ENCODE data around the gene CC2D2A. TPM values are rescaled to one million over a fixed set of nuclear protein-coding genes. Genes with fewer than 3 reads are reported as not detected.

The CC2D2A gene
- total RNA-seq: 15.2 and 15.8 TPM in 2 replicates

GRCh38 chr4:15469402-15470127 is at the start of gene CC2D2A:
CC2D2A (plus strand) TSS chr4:15469882; CDS start chr4:15475933, 6,051 bp downstream.
- H3K4me3 ChIP-seq (ENCODE audit: low read depth, low read length): peak within 1 kb of the TSS; percentile 71
- no peak for DNase-seq (ENCODE audit: low read depth)
- no peak for TF ChIP-seq CTCF (conservative IDR thresholded peaks at IDR 0.05; ENCODE audit: low read depth, low read length)

- no peak for DNase-seq (ENCODE audit: low read depth)
- no peak overlapping the region for H3K4me3 ChIP-seq (ENCODE audit: low read depth, low read length)
- TF ChIP-seq CTCF (conservative IDR thresholded peaks at IDR 0.05; ENCODE audit: low read depth, low read length): no peak
Measured at GRCh38 chr4:15420642-15421041, 49.0 kb upstream of the CC2D2A start.

- DNase-seq (ENCODE audit: low read depth): no peak
- no peak overlapping the region for H3K4me3 ChIP-seq (ENCODE audit: low read depth, low read length)
- no peak for TF ChIP-seq CTCF (conservative IDR thresholded peaks at IDR 0.05; ENCODE audit: low read depth, low read length)
Measured at GRCh38 chr4:15423285-15423711, 46.4 kb upstream of the CC2D2A start.

GRCh38 chr4:15425520-15425919 is 44.2 kb upstream of the CC2D2A start:
- no peak for TF ChIP-seq CTCF (conservative IDR thresholded peaks at IDR 0.05; ENCODE audit: low read depth, low read length)
- no peak for DNase-seq (ENCODE audit: low read depth)
- H3K4me3 ChIP-seq (ENCODE audit: low read depth, low read length): no peak overlapping the region

GRCh38 chr4:15427161-15427560 is 42.5 kb upstream of the CC2D2A start:
- DNase-seq (ENCODE audit: low read depth): no peak
- no peak overlapping the region for H3K4me3 ChIP-seq (ENCODE audit: low read depth, low read length)
- no peak for TF ChIP-seq CTCF (conservative IDR thresholded peaks at IDR 0.05; ENCODE audit: low read depth, low read length)

GRCh38 chr4:15427701-15428100 is 42.0 kb upstream of the CC2D2A start, which contains the start of gene C1QTNF7:
C1QTNF7 (plus strand) TSS chr4:15428033; CDS start chr4:15435744, 7,711 bp downstream.
- H3K4me3 ChIP-seq (ENCODE audit: low read depth, low read length): no peak within 1 kb of the TSS
- no peak for DNase-seq (ENCODE audit: low read depth)
- no peak for TF ChIP-seq CTCF (conservative IDR thresholded peaks at IDR 0.05; ENCODE audit: low read depth, low read length)

GRCh38 chr4:15428611-15429010 is 41.1 kb upstream of the CC2D2A start:
- DNase-seq (ENCODE audit: low read depth): peak; percentile 13
- TF ChIP-seq CTCF (conservative IDR thresholded peaks at IDR 0.05; ENCODE audit: low read depth, low read length): no peak
- no peak overlapping the region for H3K4me3 ChIP-seq (ENCODE audit: low read depth, low read length)

Measured in epithelial cell of proximal tubule (primary cell).